ENCODE results near the gene TMTC3.
"Not testable (repeated sequence)": the region's sequence is repeated elsewhere in the genome, so short reads cannot be mapped to it uniquely, and the experiment has no call there.

TMTC3 gene

GRCh38 chr12:88166179-88166578 is 24.1 kb downstream of the TMTC3 start:
- DNase-seq (ENCODE audit: low read depth in 2 of 2): no peak

- no peak for DNase-seq (ENCODE audit: low read depth in 2 of 2)
These were observed 25.3 kb downstream of the TMTC3 start for GRCh38 chr12:88167384-88167783.

DNA sequence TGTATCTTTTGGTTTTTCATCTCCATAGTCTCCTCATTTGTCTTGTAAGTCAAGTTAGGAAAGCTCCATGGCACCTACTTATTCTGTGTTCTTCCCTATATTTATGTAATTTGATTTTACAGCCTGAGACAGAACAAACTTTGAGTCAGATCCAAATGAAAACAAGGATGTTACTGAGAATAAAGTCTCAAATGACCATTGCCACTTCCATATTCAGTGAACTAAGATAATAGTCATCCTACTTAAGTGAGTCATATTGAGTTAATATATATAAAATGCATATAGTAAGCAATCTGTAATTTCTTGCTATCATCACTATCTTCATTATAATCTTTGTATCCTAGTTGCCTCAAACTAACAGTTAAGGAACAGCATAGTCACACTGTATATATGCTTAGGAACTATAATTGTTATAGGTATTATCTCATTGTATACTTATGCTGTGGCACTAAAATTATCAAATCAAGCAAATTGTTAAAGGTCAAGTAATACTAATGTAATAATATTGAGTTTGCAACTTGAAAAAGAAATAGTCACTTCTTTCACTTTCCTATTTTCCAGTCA is 30.8 kb downstream of the TMTC3 start:
- DNase-seq (ENCODE audit: low read depth in 2 of 2): no peak

GRCh38 chr12:88175544-88175943 is 33.4 kb downstream of the TMTC3 start:
- no peak for DNase-seq (ENCODE audit: low read depth in 2 of 2)

GRCh38 chr12:88179436-88180014 is 37.4 kb downstream of the TMTC3 start:
- DNase-seq (ENCODE audit: low read depth in 2 of 2): no peak

GRCh38 chr12:88181881-88182280 is 39.8 kb downstream of the TMTC3 start:
- no peak for DNase-seq (ENCODE audit: low read depth in 2 of 2)

- DNase-seq (ENCODE audit: low read depth in 2 of 2): no peak
These were observed 40.3 kb downstream of the TMTC3 start for GRCh38 chr12:88182416-88182815.

- no peak for DNase-seq (ENCODE audit: low read depth in 2 of 2)
These were observed 42.1 kb downstream of the TMTC3 start for GRCh38 chr12:88184196-88184595.

DNA sequence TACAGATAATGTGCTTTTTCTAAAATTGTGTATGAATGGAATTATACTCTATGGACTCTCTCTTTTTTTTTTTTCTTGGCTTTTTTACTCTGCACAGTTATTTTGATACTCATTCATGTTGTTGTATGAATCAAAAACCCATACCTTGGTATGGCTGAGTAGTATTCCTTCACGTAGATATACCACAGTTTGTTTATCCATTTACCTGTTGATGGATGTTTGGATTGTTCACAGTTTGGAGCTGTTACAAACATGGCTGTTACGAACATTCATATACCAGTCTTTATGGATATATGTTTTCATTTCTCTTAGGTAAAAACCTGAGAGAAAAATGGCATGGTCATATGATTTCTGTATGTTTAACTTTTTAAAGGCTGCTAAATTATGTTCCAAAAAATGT is 43.2 kb downstream of the TMTC3 start:
- DNase-seq (ENCODE audit: low read depth in 2 of 2): no peak

GRCh38 chr12:88185988-88186387 is 43.9 kb downstream of the TMTC3 start:
- no peak for DNase-seq (ENCODE audit: low read depth in 2 of 2)

DNA sequence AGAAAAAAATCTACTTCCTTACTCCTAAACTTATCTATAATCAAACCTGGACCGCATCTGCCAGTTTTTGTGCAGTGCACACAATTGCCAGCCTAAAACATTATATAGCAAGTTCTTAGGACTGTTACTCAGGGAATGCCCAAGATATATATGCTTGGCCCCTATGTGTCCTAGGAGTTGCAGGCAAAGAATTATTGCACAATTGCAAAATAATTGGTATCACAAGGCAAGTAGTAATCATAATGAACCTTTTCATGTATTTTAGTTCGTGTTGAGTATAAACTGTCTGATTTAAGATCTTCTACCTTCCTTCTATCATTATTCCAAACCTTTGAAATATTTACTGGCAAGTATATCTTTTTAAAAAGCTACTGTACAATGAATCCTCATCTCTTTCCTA is 45.5 kb downstream of the TMTC3 start:
- no peak for DNase-seq (ENCODE audit: low read depth in 2 of 2)

DNA sequence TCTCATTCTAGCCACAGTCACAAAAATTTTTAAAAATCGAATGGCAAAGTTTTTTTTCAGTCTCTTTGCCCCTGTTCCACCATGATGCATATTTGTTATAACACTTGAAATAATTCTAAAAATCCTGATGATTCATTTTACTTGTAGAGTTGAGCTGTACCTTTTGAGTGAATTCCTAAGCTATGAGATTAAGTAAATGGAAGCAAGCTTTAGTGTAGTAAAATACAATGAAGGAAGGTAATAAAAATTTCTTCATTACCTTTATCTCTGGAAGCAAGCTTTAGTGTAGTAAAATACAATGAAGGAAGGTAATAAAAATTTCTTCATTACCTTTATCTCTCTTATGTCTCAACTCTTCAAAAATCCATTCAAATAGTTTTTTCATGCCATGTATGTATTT is 46.1 kb downstream of the TMTC3 start:
- DNase-seq (ENCODE audit: low read depth in 2 of 2): no peak

- no peak for DNase-seq (ENCODE audit: low read depth in 2 of 2)
These were observed 50.3 kb downstream of the TMTC3 start for GRCh38 chr12:88192426-88192825.

DNA sequence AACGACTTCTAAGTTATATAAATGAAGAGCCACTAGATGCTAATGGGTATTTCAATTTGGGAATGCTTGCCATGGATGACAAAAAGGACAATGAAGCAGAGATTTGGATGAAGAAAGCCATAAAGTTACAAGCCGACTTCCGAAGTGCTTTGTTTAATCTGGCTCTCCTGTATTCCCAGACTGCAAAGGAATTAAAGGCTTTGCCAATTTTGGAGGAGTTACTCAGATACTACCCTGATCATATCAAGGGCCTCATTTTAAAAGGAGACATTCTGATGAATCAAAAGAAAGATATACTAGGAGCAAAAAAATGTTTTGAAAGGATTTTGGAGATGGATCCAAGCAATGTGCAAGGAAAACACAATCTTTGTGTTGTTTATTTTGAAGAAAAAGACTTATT is 52.8 kb downstream of the TMTC3 start:
- DNase-seq (ENCODE audit: low read depth in 2 of 2): no peak

DNA sequence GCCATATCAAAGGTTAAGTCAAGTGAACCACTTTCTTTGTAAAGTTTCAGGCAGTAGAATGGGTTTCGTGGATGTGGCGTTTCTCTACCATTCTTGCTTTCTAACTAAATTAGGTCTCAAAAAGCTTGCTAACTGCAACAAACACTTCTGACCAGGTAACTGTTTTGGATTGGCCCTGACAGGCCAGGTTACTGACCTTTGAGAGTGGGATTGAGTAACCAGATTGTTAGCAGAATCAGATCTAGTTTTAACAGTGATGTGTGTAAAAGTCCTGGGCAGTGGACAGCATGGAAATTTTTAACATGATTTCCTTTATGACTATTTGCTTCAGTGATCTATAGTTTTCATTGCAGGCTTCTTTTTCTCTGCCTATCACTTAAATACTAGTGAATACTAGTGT is 57.9 kb downstream of the TMTC3 start:
- DNase-seq (ENCODE audit: low read depth in 2 of 2): no peak

- DNase-seq (ENCODE audit: low read depth in 2 of 2): no peak
These were observed 60.4 kb downstream of the TMTC3 start for GRCh38 chr12:88202500-88202899.

GRCh38 chr12:88206601-88207000 is 64.5 kb downstream of the TMTC3 start:
- DNase-seq (ENCODE audit: low read depth in 2 of 2): no peak

- DNase-seq (ENCODE audit: low read depth in 2 of 2): no peak
These were observed 66.0 kb downstream of the TMTC3 start for GRCh38 chr12:88207921-88208620.

DNA sequence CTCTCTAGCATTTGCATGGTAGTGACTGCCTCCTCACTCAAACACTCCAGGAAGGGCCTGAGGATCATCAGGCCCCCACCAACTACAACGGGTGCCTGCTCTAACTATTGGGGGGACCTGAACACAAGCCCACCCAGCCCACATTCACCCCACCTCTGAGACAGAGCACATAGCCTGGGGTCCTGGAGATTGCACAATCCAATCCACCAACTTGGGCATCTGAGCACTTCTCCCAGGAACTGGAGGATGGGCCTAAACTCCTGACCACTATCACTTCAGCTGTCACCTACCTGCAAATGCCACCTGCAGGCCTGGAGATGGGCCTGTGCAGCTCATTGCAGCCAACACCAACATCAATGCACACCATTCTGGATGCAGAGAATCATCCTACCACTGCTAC is 66.6 kb downstream of the TMTC3 start:
- DNase-seq (ENCODE audit: low read depth in 2 of 2): no peak

DNA sequence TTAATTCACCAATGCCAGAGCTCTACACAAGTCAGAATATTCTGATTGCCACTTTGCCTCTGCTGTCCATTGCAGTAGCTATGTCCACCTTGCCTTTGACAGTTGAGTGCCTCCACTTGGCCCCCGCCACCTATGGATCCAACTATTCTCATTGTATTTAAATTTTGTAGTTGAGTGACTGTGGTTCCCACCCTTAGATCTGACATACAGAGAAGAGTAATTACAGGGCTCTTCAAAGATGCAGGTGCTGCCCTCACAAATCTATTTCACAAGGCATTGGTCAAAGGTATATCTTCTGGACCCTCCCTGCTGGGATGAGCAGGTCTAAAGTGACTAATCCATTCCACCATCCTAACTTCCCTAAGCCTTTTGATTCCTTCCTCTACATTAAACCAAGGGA is 68.2 kb downstream of the TMTC3 start:
- DNase-seq (ENCODE audit: low read depth in 2 of 2): not testable (repeated sequence)

DNA sequence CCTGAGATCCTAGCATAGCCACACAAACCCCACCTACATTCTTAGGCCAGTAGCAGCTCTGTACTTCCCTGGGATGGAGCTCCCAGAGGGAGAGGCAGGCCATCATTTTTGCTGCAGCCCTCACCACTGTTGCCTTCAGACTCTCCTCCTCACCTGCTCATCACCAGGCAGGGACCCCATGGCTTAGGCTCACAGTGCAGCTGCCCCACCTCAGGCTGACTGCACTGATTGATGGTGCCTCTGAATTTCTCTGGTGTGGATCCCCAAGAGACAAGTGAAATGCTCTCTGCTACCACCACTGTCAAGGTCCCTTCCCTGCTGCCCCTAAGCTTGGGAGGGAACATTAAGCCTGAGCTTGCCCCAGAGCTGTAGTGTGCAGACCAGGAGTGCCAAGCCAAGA is 76.2 kb downstream of the TMTC3 start:
- no peak for DNase-seq (ENCODE audit: low read depth in 2 of 2)

- DNase-seq (ENCODE audit: low read depth in 2 of 2): no peak
These were observed 77.8 kb downstream of the TMTC3 start for GRCh38 chr12:88219861-88220260.

DNA sequence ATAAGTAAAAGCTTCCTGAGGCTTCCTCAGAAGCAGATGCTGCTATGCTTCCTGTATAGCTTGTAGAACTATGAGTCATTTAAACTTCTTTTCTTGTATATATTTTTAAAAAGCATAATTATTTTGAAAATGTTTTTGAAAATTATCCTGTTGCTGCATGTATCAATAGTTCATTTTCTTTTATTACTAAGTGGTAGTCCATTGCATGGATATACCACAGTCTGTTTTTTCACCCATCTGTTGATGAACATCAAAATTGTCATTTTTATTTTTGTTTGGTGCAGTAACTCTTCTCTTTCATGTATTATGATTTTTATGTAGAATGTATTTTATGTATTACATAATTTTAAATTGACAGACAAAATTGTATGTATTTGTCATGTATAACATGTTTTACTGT is 81.4 kb downstream of the TMTC3 start:
- DNase-seq (ENCODE audit: low read depth in 2 of 2): no peak

- no peak for DNase-seq (ENCODE audit: low read depth in 2 of 2)
These were observed 83.7 kb downstream of the TMTC3 start for GRCh38 chr12:88225776-88226175.

Data from stimulated activated CD8-positive, alpha-beta memory T cell treated with anti-CD3 and anti-CD28 coated beads, Interleukin-2, amount 100 ng/mL, for 1 hour (primary cell).